Mammary epithelial cell (primary cell): ENCODE measurements around the gene DUSP10.

ENCODE experiments used
- CTCF ChIP-seq, 2 donors: IDR thresholded peaks in 1 of 2; conservative IDR thresholded peaks in 1 of 2; 2 replicates each; pipeline ENCODE4 v1.5.1; 2011 to 2012; ENCODE audit warnings: inconsistent platforms in 2 of 2, low read length in 2 of 2, mild to moderate bottlenecking in 2 of 2, control low read depth in 1 of 2, low read depth in 1 of 2; ENCODE audit not compliant: insufficient read depth in 1 of 2; ENCODE audit errors: extremely low read depth in 1 of 2
- EZH2 ChIP-seq: IDR thresholded peaks from 2 replicates; pipeline ENCODE4 v1.6.1; 2012; ENCODE audit warnings: low read length, inconsistent platforms, borderline replicate concordance

GRCh38 chr1:221672239-221672645, 69.6 kb downstream of the DUSP10 start:
- TF ChIP-seq CTCF (conservative IDR thresholded peaks at IDR 0.05 in 1 of 2, IDR thresholded peaks at IDR 0.05 in 1 of 2; ENCODE audit: extremely low read depth in 1 of 2, insufficient read depth in 1 of 2, low read depth in 1 of 2, low read length in 2 of 2) = no peak
- TF ChIP-seq EZH2 = no peak
